Activated CD4-positive, alpha-beta memory T cell treated with anti-CD3 and anti-CD28 coated beads for 36 hours (primary cell): Measurements from ENCODE around the gene DEFB121. TPM values are rescaled to one million over a fixed set of nuclear protein-coding genes. Genes with fewer than 3 reads are reported as not detected.
"Not testable (repeated sequence)": the region's sequence is repeated elsewhere in the genome, so short reads cannot be mapped to it uniquely, and the experiment has no call there.

Source experiments
- CTCF ChIA-PET: fragments of 350-600 bp; sonication (Branson Sonifier 250); formaldehyde crosslinking; loops from one replicate; lab custom pipeline; 2021; ENCODE audit warnings: antibody characterized with exemption, inconsistent platforms; lab: Charles Lee
- POLR2A ChIA-PET: fragments of 350-600 bp; sonication (Branson Sonifier 250); formaldehyde crosslinking; loops from one replicate; lab custom pipeline; 2021; ENCODE audit warnings: antibody characterized with exemption; lab: Charles Lee
- DNase-seq: peaks from one replicate; pipeline ENCODE4 v3.0.0-alpha.2; 2020
- H3K27ac Mint-ChIP-seq: one replicate; pipeline ENCODE4 v1.8.0; 2021; ENCODE audit warnings: mixed read lengths
- H3K27me3 Mint-ChIP-seq: one replicate; pipeline ENCODE4 v1.8.0; 2021; ENCODE audit warnings: mixed read lengths
- H3K36me3 Mint-ChIP-seq: one replicate; pipeline ENCODE4 v1.8.0; 2021; ENCODE audit warnings: mixed read lengths
- H3K4me1 Mint-ChIP-seq: one replicate; pipeline ENCODE4 v1.8.0; 2021; ENCODE audit warnings: low read depth, mixed read lengths
- H3K4me3 Mint-ChIP-seq: one replicate; pipeline ENCODE4 v1.8.0; 2021; ENCODE audit warnings: mild to moderate bottlenecking, mixed read lengths
- H3K9me3 Mint-ChIP-seq: one replicate; pipeline ENCODE4 v1.8.0; 2021; ENCODE audit warnings: mixed read lengths
- intact Hi-C: fragments of 100-400 bp; cut with micrococcal nuclease; formaldehyde crosslinking; loops from one replicate; pipeline ENCODE4 v1.15.1; 2023
- total RNA-seq, 2 experiments: library from RNA; stranded (reverse); gene quantifications; one replicate each; pipeline ENCODE4 v1.2.3, GENCODE V29; 2021

The DEFB121 gene
- total RNA-seq, 2 experiments from 2014 or later, result not detected

DNA sequence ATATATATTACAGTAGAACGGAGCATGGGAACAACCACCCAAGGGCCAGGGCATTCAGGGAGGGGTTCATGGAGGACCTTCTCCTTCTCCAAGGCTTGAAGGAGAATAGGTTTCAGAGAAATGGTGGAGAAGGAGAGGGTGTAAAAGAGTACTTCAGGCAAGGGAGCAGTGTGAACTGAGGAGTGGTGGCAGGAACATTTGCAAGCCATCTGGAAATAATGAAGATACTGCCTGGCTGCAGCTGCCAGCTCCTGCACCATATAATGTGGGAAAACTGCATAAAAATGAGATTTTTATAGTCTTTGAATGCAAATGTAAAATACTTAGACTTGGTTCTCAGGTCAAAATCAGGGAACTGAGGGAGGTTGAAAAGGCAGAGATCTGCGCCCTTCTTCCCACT, 9.6 kb upstream of the DEFB121 start:
- ChIA-PET POLR2A (no interaction called here), CTCF (interaction anchor here (3.8 kb wide), 1 partner anchor 87 kb away, joined by 23 read pairs; no protein-coding TSS in a partner anchor)
- H3K36me3 Mint-ChIP-seq, result no peaks in the 10 kb centered on the region
- no peaks in the 10 kb centered on the region for H3K4me1 Mint-ChIP-seq
- no peaks in the 10 kb centered on the region for H3K9me3 Mint-ChIP-seq
- no peak for DNase-seq
- H3K27me3 Mint-ChIP-seq, result peaks cover 9% of the 10 kb centered on the region
- no peak overlapping the region for H3K27ac Mint-ChIP-seq
- intact Hi-C loops, result no loop called here
- H3K4me3 Mint-ChIP-seq, result no peak overlapping the region

DNA sequence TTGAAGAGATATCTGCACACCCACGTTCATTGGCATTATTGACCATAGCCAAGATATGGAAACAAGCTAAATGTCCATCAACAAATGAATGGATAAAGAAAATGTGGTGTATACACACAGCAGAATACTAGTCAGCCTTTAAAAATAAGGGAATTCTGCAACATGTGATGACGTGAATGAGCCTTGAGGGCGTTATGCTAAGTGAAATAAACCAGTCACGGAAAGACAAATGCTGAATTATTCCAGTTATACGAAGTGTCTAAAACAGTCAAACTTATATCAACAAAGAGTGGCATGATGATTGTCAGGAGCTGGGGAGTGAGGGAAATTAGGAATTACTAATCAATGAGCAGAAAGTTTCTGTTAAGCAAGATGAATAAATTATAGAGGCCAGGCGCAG, 8.4 kb upstream of the DEFB121 start:
- ChIA-PET CTCF (interaction anchor here (3.8 kb wide), 1 partner anchor 88 kb away, joined by 23 read pairs; no protein-coding TSS in a partner anchor), POLR2A (no interaction called here)
- Mint-ChIP-seq H3K4me1 (no peaks in the 10 kb centered on the region), H3K36me3 (no peaks in the 10 kb centered on the region), H3K9me3 (no peaks in the 10 kb centered on the region), H3K27ac (no peak overlapping the region), H3K27me3 (peaks cover 9% of the 10 kb centered on the region), H3K4me3 (no peak overlapping the region)
- intact Hi-C loops, result no loop called here
- no peak for DNase-seq

DNA sequence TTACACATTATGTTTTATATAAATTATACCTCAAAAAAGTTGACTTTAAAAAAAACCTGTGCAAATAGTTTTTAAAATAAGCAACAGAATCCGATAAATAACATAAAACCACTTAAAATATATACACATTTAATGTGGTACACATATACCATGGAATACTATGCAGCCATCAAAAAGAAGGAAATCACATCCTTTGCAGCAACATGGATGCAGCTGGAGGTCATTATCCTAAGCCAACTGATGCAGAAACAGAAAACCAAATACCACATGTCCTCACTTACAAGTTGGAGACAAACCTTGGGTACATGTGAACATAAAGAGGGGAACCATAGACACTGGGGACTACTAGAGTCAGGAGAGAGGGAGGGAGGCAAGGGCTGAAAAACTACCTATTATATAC, 4.0 kb upstream of the DEFB121 start:
- no peaks in the 10 kb centered on the region for H3K36me3 Mint-ChIP-seq
- intact Hi-C loops, result no loop called here
- no peaks in the 10 kb centered on the region for H3K9me3 Mint-ChIP-seq
- peaks cover 12% of the 10 kb centered on the region for H3K27me3 Mint-ChIP-seq
- H3K27ac Mint-ChIP-seq, result no peak overlapping the region
- ChIA-PET POLR2A (no interaction called here), CTCF (no interaction called here)
- DNase-seq, result no peak
- no peaks in the 10 kb centered on the region for H3K4me1 Mint-ChIP-seq
- no peak overlapping the region for H3K4me3 Mint-ChIP-seq

DNA sequence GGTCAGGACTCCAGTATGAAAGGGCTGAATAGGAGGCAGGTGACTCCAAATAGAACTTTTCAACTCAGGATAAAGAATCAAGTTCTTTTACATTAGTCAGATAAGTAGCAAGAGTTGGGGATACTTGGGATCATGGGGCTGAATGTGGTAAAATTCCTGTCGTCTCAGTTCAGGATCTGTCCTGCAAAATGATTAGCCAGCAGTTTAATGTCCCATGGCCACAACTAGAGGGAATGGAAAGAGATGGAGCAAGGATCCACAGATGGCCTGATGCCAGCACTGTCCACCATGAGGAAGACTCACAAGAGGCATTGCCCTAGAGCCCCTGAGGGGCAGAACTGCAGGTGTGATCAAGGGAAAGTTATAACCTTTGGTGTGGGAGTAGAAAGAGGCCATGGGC, 2.1 kb downstream of the DEFB121 start:
- no peak overlapping the region for H3K4me3 Mint-ChIP-seq
- H3K27ac Mint-ChIP-seq, result no peak overlapping the region
- H3K27me3 Mint-ChIP-seq, result peaks cover 11% of the 10 kb centered on the region
- no peaks in the 10 kb centered on the region for H3K4me1 Mint-ChIP-seq
- no peaks in the 10 kb centered on the region for H3K36me3 Mint-ChIP-seq
- H3K9me3 Mint-ChIP-seq, result no peaks in the 10 kb centered on the region
- ChIA-PET POLR2A (no interaction called here), CTCF (no interaction called here)
- intact Hi-C loops, result no loop called here
- no peak for DNase-seq

DNA sequence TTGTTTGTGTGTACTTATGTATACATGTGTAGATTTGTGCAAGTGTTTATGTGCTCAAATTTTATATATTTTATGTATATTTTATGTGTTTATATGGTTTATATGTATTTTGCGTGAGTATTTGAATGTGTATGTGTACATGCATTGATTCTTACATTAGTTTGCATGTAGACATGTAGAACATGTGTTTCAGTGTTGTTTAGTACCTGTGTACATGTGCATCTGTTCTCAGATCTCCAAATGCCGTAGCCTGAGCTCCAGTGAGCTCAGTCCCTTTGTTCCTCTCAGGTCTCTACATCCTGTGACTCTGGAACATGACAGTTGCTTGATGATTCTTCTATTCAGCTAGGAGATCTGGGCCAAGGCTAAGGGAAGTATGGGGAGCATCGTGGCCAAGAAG, 11.1 kb downstream of the DEFB121 start:
- peaks cover 4% of the 10 kb centered on the region for H3K27me3 Mint-ChIP-seq
- POLR2A ChIA-PET, result no interaction called here
- intact Hi-C loops, result no loop called here
- no peak for DNase-seq
- H3K27ac Mint-ChIP-seq, result no peak overlapping the region
- no peaks in the 10 kb centered on the region for H3K36me3 Mint-ChIP-seq
- CTCF ChIA-PET, result no interaction called here
- no peaks in the 10 kb centered on the region for H3K9me3 Mint-ChIP-seq
- H3K4me1 Mint-ChIP-seq, result no peaks in the 10 kb centered on the region
- H3K4me3 Mint-ChIP-seq, result no peak overlapping the region

DNA sequence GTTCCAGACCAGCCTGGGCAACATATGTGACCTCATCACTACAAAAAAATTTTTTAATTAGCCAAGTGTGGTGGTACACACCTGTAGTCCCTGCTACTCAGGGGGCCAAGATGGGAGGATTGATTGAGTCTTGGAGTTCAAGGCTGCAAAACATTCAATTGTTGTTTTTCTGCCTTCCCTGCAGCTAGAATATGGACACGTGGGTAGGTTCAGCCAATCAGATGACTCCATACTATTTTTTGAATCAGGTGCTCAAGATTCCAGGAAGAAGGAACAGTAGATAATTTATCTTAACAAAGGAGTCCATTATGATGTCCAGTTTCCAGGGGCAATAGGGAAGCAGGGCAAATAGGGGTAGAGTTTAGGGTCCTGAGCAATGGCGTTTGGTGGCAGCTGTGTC, 13.2 kb downstream of the DEFB121 start:
- H3K27me3 Mint-ChIP-seq, result peaks cover 2% of the 10 kb centered on the region
- CTCF ChIA-PET, result no interaction called here
- DNase-seq, result no peak
- no peak overlapping the region for H3K27ac Mint-ChIP-seq
- H3K9me3 Mint-ChIP-seq, result no peaks in the 10 kb centered on the region
- intact Hi-C loops, result no loop called here
- no peaks in the 10 kb centered on the region for H3K36me3 Mint-ChIP-seq
- no peak overlapping the region for H3K4me3 Mint-ChIP-seq
- POLR2A ChIA-PET, result no interaction called here
- no peaks in the 10 kb centered on the region for H3K4me1 Mint-ChIP-seq

DNA sequence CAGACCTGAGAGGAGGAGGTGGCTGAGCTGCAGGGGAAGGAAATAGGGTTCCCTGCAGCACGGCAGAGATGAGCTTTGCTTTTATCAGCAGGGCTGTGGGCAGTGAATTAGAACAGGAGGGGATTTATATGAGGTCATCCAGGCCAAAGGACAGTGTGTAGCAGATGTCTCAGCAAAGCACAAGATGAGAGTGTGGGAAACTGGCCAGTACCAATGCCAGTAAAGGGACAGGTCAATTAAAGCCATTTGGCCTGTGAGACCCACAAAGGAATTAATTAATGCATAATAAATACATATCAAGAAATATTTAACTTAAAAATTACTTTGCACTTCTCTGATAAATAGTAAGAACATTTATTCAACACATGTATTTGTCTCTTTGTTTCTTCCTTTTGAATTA, 15.5 kb downstream of the DEFB121 start, which contains the start of gene DEFB119:
TSS of gene DEFB119 (minus strand) at position 101 of the 400 bp plus-strand sequence. CDS start 107 bp downstream, outside the sequence.
- DNase-seq, result no peak
- Mint-ChIP-seq H3K9me3 (no peaks in the 10 kb centered on the region), H3K27ac (no peak within 1 kb of the TSS), H3K36me3 (no peaks in the 10 kb centered on the region), H3K4me1 (no peaks in the 10 kb centered on the region), H3K4me3 (no peak within 1 kb of the TSS), H3K27me3 (peaks cover 2% of the 10 kb centered on the region)
- intact Hi-C loops, result no loop called here
- CTCF ChIA-PET, result interaction anchor here (1.6 kb wide), 1 partner anchor 112 kb away, joined by 4 read pairs; no protein-coding TSS in a partner anchor
- POLR2A ChIA-PET, result no interaction called here

DNA sequence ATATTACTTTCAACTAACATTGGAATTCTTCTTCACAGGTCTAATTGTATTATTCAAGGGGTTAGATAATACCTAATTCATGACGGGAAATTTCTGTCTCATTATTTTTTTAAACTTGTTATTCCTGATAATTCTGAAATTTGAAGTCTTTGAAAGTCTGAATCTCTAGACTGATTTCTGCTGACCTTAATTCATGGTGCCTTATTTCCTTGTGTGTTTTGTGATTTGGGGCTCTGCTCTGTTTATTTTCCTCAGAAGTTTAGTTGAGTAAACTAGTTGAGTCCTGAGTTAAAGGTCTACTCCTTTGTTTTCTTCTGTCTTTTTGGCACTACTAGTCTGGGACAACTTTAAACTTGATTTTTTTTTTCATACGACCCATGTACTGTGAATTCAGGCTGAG, 31.7 kb downstream of the DEFB121 start:
- no peak overlapping the region for H3K4me3 Mint-ChIP-seq
- H3K27me3 Mint-ChIP-seq, result peaks cover 3% of the 10 kb centered on the region
- intact Hi-C loops, result no loop called here
- H3K36me3 Mint-ChIP-seq, result no peaks in the 10 kb centered on the region
- H3K9me3 Mint-ChIP-seq, result peaks cover 5% of the 10 kb centered on the region
- no peak for DNase-seq
- no peak overlapping the region for H3K27ac Mint-ChIP-seq
- H3K4me1 Mint-ChIP-seq, result no peaks in the 10 kb centered on the region
- POLR2A ChIA-PET, result no interaction called here
- CTCF ChIA-PET, result no interaction called here

DNA sequence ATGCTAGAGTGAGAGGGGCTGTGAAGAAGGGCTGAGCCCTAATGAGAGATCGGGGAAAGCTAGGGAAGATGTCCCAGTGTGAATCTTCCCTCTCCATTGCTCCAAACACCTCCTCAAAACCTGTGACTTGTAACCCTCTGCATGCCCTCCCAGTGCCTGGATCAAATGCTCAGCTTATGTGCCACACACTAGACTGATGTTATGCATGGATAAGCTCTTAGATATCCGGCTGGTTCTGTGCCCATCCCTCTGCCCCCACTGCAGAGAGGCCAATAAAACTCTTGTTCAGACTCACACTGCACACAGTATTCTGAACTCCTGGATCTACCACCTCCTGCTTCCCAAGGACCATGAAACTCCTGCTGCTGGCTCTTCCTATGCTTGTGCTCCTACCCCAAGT, 37.7 kb downstream of the DEFB121 start, which contains the start of gene DEFB118:
TSS of gene DEFB118 (plus strand) at position 301 of the 400 bp plus-strand sequence. CDS start at position 351, 50 bp downstream.
- Mint-ChIP-seq H3K27me3 (no peaks in the 10 kb centered on the region), H3K27ac (no peak within 1 kb of the TSS), H3K4me1 (no peaks in the 10 kb centered on the region), H3K36me3 (no peaks in the 10 kb centered on the region), H3K4me3 (no peak within 1 kb of the TSS), H3K9me3 (peaks cover 4% of the 10 kb centered on the region)
- intact Hi-C loops, result no loop called here
- ChIA-PET CTCF (no interaction called here), POLR2A (no interaction called here)
- DNase-seq, result no peak

DNA sequence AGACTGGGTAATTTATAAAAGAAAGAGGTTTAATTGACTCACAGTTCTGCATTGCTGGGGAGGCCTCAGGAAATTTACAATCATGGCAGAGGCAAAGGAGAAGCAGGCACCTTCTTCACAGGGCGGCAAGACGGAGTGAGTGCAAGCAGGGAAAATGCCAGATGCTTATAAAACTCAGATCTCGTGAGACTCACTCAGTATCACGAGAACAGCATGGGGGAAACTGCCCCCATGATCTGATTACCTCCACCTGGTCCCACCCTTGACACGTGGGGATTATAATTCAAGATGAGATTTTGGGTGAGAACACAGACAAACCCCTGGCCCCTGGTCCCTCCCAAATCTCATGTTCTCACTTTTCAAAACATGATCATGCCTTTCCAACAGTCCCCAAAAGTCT, 41.7 kb downstream of the DEFB121 start:
- H3K36me3 Mint-ChIP-seq, POLR2A ChIA-PET, intact Hi-C loops, H3K27me3 Mint-ChIP-seq, CTCF ChIA-PET, H3K27ac Mint-ChIP-seq, H3K4me1 Mint-ChIP-seq, DNase-seq, H3K9me3 Mint-ChIP-seq, H3K4me3 Mint-ChIP-seq: not testable (repeated sequence)

DNA sequence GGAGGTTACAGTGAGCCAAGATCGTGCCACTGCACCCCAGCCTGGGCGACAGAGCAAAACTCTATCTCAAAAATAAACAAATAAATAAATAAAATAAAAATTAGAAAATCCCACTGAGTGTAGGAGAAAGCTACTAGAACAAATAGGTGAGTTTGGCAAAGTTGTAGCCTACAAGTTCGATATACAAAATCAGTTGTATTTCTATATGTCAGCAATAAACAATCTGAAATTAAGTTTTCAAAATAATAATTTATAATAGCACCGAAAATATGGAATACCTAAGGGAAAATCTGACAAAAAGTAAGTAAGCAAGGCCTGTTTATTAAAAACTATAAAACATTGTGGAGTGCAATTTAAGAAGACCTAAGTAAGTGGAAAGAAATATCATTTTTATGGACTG, 42.7 kb downstream of the DEFB121 start:
- no peak overlapping the region for H3K4me3 Mint-ChIP-seq
- H3K9me3 Mint-ChIP-seq, result peaks cover 4% of the 10 kb centered on the region
- intact Hi-C loops, result no loop called here
- H3K27ac Mint-ChIP-seq, result no peak overlapping the region
- DNase-seq, result no peak
- no peaks in the 10 kb centered on the region for H3K27me3 Mint-ChIP-seq
- ChIA-PET CTCF (no interaction called here), POLR2A (no interaction called here)
- H3K36me3 Mint-ChIP-seq, result no peaks in the 10 kb centered on the region
- no peaks in the 10 kb centered on the region for H3K4me1 Mint-ChIP-seq

DNA sequence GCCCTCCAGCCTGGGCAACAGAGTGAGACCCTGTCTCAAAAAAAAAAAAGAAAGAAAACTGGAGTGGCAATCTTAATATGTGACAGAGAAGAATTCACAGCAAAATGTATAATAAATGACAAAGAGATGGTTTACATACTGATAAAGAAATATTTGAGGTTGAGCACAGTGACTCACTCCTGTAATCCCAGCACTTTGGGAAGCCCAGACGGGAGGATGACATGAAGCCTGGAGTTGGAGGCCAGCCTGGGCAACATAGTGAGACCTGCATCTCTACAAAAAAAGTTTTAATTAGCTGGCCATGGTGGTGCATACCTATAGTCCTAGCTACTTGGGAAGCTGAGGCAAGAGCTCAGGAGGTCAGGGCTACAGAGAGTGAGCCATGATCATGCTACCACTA, 50.0 kb downstream of the DEFB121 start:
- H3K4me3 Mint-ChIP-seq, result no peak overlapping the region
- intact Hi-C loops, result no loop called here
- H3K4me1 Mint-ChIP-seq, result no peaks in the 10 kb centered on the region
- peaks cover 2% of the 10 kb centered on the region for H3K27me3 Mint-ChIP-seq
- DNase-seq, result no peak
- H3K9me3 Mint-ChIP-seq, result no peaks in the 10 kb centered on the region
- CTCF ChIA-PET, result no interaction called here
- no peaks in the 10 kb centered on the region for H3K36me3 Mint-ChIP-seq
- H3K27ac Mint-ChIP-seq, result no peak overlapping the region
- POLR2A ChIA-PET, result no interaction called here
